DND-41 (cell line): ENCODE data around the gene ST6GALNAC6.

ENCODE experiments used
- EZH2 ChIP-seq: IDR thresholded peaks from 3 replicates; pipeline ENCODE4 v1.6.1; 2012; ENCODE audit warnings: borderline replicate concordance, low read depth, mild to moderate bottlenecking, moderate library complexity, low read length, inconsistent platforms; ENCODE audit not compliant: severe bottlenecking
- TF ChIP-seq, protein P1 (sequence below): IDR thresholded peaks from 2 replicates; pipeline ENCODE4 v1.5.1; 2012; ENCODE audit warnings: borderline replicate concordance, low read length, moderate library complexity, mild to moderate bottlenecking; ENCODE audit not compliant: poor library complexity, severe bottlenecking; ENCODE audit errors: extremely low read depth

- TF ChIP-seq, protein P1, sequence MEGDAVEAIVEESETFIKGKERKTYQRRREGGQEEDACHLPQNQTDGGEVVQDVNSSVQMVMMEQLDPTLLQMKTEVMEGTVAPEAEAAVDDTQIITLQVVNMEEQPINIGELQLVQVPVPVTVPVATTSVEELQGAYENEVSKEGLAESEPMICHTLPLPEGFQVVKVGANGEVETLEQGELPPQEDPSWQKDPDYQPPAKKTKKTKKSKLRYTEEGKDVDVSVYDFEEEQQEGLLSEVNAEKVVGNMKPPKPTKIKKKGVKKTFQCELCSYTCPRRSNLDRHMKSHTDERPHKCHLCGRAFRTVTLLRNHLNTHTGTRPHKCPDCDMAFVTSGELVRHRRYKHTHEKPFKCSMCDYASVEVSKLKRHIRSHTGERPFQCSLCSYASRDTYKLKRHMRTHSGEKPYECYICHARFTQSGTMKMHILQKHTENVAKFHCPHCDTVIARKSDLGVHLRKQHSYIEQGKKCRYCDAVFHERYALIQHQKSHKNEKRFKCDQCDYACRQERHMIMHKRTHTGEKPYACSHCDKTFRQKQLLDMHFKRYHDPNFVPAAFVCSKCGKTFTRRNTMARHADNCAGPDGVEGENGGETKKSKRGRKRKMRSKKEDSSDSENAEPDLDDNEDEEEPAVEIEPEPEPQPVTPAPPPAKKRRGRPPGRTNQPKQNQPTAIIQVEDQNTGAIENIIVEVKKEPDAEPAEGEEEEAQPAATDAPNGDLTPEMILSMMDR, result no peak
- TF ChIP-seq EZH2, result no peak
Measured at GRCh38 chr9:127934986-127935385, 35.6 kb upstream of the ST6GALNAC6 start.
